ENCODE data around the gene EMILIN2. TPM values are rescaled to one million over a fixed set of nuclear protein-coding genes. Genes with fewer than 3 reads are reported as not detected.

The EMILIN2 gene
- total and polyA plus RNA-seq, 9 of the 15 experiments (the other 6 are each of a cell fraction or from before 2014, with no cell fraction given) = 0.01 to 0.40 (median 0.19) TPM

- intact Hi-C loops (cut with micrococcal nuclease) = no loop called here
- H3K4me1 ChIP-seq (replicated peaks in 1 of 2; ENCODE audit: control insufficient read depth in 2 of 2, insufficient read depth in 2 of 2, low read length in 2 of 2) = peaks cover 0 to 2% of the 10 kb centered on the region in 2 experiments; a peak in 1 of 5 replicates
- DNase-seq (ENCODE audit: extremely low read depth in 1 of 4, low spot score in 3 of 4) = no peak
- no peak overlapping the region for H3K4me3 ChIP-seq
- FAIRE-seq = no peak
- peaks cover 8% of the 10 kb centered on the region for H3K36me3 ChIP-seq (ENCODE audit: control insufficient read depth, insufficient read depth, low read length)
- H2AFZ ChIP-seq (ENCODE audit: low read depth, low read length) = no peak overlapping the region
- in situ Hi-C loops (cut with MboI) = no loop called here
- ATAC-seq = peak; percentile 49; the same call in 2 of the 3 replicates
- no peak overlapping the region for H3K27ac ChIP-seq (ENCODE audit: extremely low read depth, low read depth, low read length)
- H3K4me2 ChIP-seq (ENCODE audit: insufficient read depth, low read length) = no peak overlapping the region
- H3K9ac ChIP-seq (ENCODE audit: insufficient read depth in 1 of 2, low read depth in 2 of 2, low read length in 2 of 2) = no peak overlapping the region
- no TSS peak for BruUV-seq (replicated peaks)
- CTCF ChIA-PET (ENCODE audit: low intra/inter-chr PET ratio) = no interaction called here
- H3K9me1 ChIP-seq (ENCODE audit: control insufficient read depth, insufficient read depth, low read length) = no peaks in the 10 kb centered on the region
- POLR2A ChIA-PET = interaction anchor here (1.0 to 1.7 kb wide), 2 partner anchors 12 to 13 kb away, joined by 3 to 4 read pairs; no protein-coding TSS in a partner anchor
- WGBS (ENCODE audit: insufficient coverage, low coverage, missing lambda C conversion rate) = 67% methylated on average over 8 of the region's 8 CpGs
- no peaks in the 10 kb centered on the region for H3K9me3 ChIP-seq (replicated peaks; ENCODE audit: control insufficient read depth, insufficient read depth, low read depth, low read length)
- H4K20me1 ChIP-seq (replicated peaks; ENCODE audit: control insufficient read depth, insufficient read depth, low read length) = peaks cover 9% of the 10 kb centered on the region
- H3K79me2 ChIP-seq (ENCODE audit: control insufficient read depth, insufficient read depth, low read length) = peaks cover 73% of the 10 kb centered on the region
- TF ChIP-seq MLX (CRISPR knock-in tag; conservative IDR thresholded peaks at IDR 0.05) = no peak
- no peak for TF ChIP-seq OTX1 (CRISPR knock-in tag; IDR thresholded peaks at IDR 0.05)
- TF ChIP-seq LEF1 (IDR thresholded peaks at IDR 0.05) = no peak
- TF ChIP-seq FOS (IDR thresholded peaks at IDR 0.05; ENCODE audit: extremely low read depth, insufficient read length) = no peak
- no peak for TF ChIP-seq NFRKB (IDR thresholded peaks at IDR 0.05; ENCODE audit: low read depth)
- no peak for TF ChIP-seq TFAM (CRISPR knock-in tag; conservative IDR thresholded peaks at IDR 0.05)
- no peak for TF ChIP-seq HNRNPL (IDR thresholded peaks at IDR 0.05; ENCODE audit: low read depth, low read length)
- H3K27me3 ChIP-seq (ENCODE audit: control insufficient read depth in 2 of 2, insufficient read depth in 2 of 2, low read length in 2 of 2) = no peaks in the 10 kb centered on the region
Observed at GRCh38 chr18:2964361-2965010, 117.7 kb downstream of the EMILIN2 start.

Other genes starting within 250 kb of the EMILIN2 start
- 68.5 and 83.0 TPM in 2 replicates for gene SMCHD1, start 191.3 kb upstream of the EMILIN2 start, total RNA-seq (2014; rRNA removed)
- 119 and 130 TPM in 2 replicates for gene SMCHD1, start 191.3 kb upstream of the EMILIN2 start, total RNA-seq (2014; rRNA removed; fragmentation: Illumina TruSeq; extraction: Trizol)
- 131 and 144 TPM in 2 replicates for gene SMCHD1, start 191.3 kb upstream of the EMILIN2 start, total RNA-seq (2015; rRNA removed; fragmentation: Illumina TruSeq; extraction: Trizol)
- 65.2 and 71.1 TPM in 2 replicates for gene SMCHD1, start 191.3 kb upstream of the EMILIN2 start, total RNA-seq (2021)
- 71.4 and 72.7 TPM in 2 replicates for gene SMCHD1, start 191.3 kb upstream of the EMILIN2 start, polyA plus RNA-seq (2011; rRNA removed)
- 64.4 and 76.4 TPM in 2 replicates for gene SMCHD1, start 191.3 kb upstream of the EMILIN2 start, polyA plus RNA-seq (2014; fragmentation: Illumina TruSeq; extraction: Trizol)
- gene SMCHD1, start 191.3 kb upstream of the EMILIN2 start, polyA plus RNA-seq (2014; fragmentation: Nextera tagmentation; extraction: Ambion mirVana) = 1 to 10 TPM; 6.3 to 6.6 TPM
- 48.5 and 58.2 TPM in 2 replicates for gene SMCHD1, start 191.3 kb upstream of the EMILIN2 start, polyA plus RNA-seq (2014; rRNA removed)
- gene LPIN2, start 166.1 kb downstream of the EMILIN2 start, total RNA-seq (2014; rRNA removed) = 21.0 and 23.3 TPM in 2 replicates
- 20.6 and 23.5 TPM in 2 replicates for gene LPIN2, start 166.1 kb downstream of the EMILIN2 start, total RNA-seq (2014; rRNA removed; fragmentation: Illumina TruSeq; extraction: Trizol)
- gene LPIN2, start 166.1 kb downstream of the EMILIN2 start, total RNA-seq (2015; rRNA removed; fragmentation: Illumina TruSeq; extraction: Trizol) = 24.3 and 25.3 TPM in 2 replicates
- gene LPIN2, start 166.1 kb downstream of the EMILIN2 start, total RNA-seq (2021) = 26.1 and 31.7 TPM in 2 replicates
- 33.2 and 34.8 TPM in 2 replicates for gene LPIN2, start 166.1 kb downstream of the EMILIN2 start, polyA plus RNA-seq (2011; rRNA removed)
- 24.2 and 30.3 TPM in 2 replicates for gene LPIN2, start 166.1 kb downstream of the EMILIN2 start, polyA plus RNA-seq (2014; fragmentation: Illumina TruSeq; extraction: Trizol)
- 1 to 10 TPM; 5.2 to 7.6 TPM for gene LPIN2, start 166.1 kb downstream of the EMILIN2 start, polyA plus RNA-seq (2014; fragmentation: Nextera tagmentation; extraction: Ambion mirVana)
- 23.0 and 24.6 TPM in 2 replicates for gene LPIN2, start 166.1 kb downstream of the EMILIN2 start, polyA plus RNA-seq (2014; rRNA removed)